ENCODE data around the gene DESI2.

DESI2 gene

DNA sequence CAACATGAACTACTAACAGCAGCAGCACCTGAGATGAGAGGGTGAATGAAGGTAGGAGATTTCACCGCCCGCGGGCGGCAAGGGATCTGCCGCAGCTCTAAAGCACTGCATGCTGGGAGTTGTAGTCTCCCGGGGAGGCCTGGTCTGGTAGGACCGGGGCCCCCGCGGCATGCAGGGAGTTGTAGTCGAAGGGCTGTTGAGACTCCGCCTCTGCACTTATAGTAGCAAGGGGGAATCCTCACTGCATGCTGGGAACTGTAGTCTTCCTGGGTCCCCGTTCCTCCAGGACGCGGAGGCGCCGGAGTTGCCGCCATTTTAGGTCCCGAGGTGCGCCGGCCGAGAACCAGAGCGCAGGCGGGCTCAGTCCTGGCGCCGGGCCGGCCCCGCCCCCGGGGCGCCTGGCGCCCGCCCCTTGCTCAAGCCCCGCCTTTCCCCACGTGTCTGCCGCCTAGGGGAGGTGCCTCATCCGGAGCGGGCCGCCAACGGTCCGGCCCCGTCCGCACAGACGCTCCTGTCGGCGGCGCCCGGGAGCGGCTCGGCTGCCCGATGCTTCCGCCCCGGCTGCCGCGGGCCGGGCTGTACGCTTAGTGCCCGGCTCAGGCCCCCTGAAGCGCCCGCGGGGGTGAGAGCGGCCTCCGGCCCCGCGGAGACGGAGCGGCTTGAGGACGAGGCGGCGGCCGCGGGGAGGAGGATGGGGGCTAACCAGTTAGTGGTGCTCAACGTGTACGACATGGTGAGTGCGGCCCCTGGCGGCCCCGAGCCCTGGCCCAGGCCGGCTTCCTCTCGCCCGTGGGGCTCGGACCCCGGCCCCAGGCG is at the start of gene DESI2:
Gene DESI2, plus strand, starts transcription at position 504 of the 816 bp plus-strand sequence. Its CDS starts 188 bp downstream, at position 692.
- DNase-seq = peak; percentile 98

DNA sequence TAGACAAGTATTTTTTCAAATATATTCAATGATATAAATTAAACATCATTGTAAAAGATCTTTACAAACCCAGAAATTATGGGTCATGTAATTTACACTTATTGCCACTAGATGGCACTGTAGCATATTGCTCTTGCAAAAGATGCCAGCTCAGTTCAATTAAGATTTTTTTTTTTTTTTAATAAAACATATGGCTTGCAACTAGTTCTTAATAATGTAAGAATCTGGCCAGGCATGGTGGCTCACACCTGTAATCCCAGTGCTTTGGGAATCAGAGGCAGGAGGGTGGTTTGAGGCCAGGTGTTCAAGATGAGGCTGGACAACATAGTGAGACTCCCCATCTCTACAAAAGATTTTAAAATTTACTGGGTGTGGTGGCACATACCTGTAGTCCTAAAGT is 49.4 kb upstream of the DESI2 start:
- no peak for DNase-seq

DNA sequence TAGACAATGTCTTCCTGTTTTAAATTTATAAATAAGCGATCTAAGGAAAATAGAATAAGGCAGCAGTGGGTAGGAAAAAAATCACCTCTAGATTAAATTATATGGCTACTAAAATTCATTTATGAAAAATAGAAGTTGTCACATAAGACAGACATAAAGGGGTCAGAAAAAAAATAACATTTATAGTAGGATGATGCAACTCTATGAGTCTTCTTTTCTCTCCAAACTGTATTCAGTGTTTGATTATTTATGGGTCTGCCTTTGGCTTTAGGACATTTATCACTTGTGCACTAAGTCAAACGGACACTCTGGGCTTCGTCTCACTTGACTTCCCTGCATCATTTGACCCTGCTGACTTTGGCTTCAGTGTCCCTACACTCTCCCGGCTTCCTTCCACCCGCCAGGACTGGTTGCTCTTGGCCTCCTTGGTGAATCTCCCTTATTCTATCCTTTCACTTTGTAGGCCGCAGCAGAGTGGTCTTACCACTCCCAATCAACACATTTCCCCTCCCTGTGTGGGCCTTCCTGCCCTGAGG is 47.0 kb upstream of the DESI2 start:
- no peak for DNase-seq

DNA sequence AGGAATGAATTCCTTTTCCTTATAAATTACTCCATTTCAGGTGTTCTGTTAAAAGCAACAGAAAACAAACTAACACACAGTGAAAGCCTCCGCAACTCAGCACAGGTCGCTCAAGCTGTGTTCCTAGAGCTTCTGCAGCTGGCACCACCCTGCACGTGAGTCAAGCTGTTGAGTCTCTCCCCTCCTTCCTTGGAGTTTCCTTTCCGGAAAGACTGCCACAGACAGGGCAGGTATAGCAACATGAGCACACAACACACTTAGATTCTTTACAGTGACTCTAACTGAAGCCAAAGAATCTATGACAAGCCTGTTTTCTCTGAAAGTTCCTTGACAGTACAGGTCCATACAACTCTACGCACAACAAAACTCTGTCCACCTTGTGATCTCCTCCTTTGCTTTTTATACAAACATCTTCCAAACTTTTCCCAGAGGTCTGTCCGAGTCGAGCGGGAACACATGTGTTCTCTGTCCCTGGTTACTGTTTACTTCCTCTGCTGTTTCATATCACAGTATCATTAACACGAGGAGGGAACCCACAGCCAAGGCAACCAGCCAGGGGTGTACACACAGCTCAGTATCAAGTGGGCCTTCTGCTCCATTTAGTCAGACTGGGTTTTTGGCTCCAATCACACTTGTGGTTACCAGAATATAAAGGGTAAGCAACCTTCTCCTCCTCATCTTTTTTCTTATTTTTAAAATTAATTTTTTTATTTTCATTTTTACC is 38.7 kb upstream of the DESI2 start:
- DNase-seq = no peak

DNA sequence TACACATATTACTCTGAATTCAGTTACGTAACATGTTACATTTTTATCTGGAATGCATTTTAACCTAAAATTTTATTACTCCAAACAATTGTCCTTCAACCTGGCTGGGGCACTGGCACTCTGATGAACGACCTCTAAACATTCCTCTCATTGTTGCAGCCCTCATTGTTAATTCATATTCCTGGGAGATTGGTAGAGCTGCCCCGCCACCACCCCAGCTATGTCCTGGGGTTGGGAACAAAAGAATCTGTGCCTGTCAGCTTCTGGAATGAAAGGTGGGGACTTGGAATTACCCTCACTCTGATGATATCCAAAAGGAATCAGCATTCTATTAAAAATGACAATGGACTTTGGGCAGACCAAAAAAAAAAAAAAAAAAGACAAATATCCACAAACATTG is 38.0 kb upstream of the DESI2 start:
- no peak for DNase-seq

DNA sequence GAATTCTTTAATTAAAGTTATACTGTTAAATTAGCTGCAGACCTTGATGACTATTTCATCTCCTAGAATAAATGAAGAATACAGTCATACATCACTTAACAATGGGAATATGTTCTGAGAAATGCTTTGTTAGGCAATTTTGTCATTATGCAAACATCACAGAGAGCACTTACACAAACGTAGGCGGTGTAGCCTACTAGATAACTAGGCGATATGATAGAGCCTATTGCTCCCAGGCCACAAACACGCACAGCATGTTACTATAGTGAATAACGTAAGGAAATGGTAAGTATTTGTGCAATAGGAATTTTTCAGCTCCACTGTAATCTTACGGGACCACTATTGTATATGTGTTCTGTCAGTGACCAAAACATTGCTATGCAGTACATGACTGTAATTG is 37.6 kb upstream of the DESI2 start:
- DNase-seq = no peak

DNA sequence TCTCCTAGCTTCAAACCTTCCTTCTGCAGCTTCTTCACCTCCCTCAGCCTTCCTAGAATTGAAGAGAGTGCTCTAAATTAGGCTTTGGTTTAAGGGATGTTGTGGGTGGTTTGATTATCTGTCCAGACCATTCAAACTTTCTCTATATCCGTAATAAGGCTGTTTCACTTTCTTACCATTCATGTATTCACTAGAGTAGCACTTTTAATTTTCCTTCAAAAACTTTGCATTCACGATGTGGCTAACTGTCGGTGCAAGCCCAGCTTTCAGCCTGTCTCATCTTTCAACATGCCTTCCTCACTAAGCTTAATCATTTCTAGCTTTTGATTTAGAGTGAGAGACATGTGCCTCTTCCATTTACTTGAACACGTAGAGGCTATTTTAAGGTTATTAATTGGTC is 26.2 kb upstream of the DESI2 start:
- DNase-seq = no peak

DNA sequence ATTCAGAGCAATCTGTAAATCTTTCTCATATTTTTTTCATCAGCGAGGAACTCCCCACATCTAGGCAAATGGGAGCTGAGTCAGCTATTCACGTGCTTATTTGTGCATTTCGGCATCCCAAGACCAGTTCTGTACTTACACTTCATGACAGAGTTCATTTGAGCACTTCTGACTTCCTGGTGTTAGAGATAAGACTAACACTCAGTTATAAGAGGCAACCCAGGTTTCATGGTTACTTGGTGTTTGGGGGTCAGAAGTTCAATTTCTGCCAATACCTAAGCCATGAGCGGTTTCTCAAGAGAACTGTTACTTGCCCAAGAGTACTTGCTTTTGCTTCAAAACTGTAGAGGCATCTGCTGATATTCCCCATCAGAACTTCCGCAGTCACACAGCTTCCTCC is 24.1 kb upstream of the DESI2 start:
- no peak for DNase-seq

DNA sequence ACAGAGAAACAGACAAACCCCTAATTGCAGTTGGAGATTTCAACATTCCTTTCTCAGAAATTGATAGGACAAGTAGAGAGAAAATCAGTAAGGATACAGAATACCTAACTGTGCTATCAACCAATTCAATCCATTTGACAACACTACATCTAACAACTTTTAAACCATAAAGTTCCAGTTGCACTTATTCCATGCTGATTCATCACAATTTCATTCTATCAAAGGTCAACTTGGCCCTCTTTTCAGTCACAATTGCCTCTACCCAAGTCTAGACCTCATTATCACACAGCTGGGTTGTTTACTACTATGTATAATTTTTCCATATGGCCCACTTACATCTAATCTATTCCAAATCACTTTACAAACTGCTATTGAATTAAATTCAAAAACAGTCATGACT is 19.8 kb upstream of the DESI2 start:
- DNase-seq = no peak

DNA sequence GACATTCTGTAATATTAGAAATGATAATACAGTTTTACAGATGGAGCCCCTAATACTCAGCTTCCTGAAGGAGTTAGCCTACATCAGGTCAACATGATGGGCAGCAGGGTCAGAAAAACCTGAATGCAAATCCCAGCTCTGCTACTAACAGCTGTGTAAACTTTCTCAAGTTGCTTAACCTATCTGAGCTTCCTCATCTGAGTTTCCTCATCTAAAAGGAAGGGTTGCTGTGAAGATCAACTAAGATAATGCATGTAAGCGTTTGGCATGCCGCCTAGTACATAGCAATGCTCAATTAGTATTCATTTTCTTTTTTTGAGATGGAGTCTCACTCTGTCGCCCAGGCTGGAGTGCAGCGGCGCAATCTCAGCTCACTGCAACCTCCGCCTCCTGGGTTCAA is 18.4 kb upstream of the DESI2 start:
- DNase-seq = no peak

DNA sequence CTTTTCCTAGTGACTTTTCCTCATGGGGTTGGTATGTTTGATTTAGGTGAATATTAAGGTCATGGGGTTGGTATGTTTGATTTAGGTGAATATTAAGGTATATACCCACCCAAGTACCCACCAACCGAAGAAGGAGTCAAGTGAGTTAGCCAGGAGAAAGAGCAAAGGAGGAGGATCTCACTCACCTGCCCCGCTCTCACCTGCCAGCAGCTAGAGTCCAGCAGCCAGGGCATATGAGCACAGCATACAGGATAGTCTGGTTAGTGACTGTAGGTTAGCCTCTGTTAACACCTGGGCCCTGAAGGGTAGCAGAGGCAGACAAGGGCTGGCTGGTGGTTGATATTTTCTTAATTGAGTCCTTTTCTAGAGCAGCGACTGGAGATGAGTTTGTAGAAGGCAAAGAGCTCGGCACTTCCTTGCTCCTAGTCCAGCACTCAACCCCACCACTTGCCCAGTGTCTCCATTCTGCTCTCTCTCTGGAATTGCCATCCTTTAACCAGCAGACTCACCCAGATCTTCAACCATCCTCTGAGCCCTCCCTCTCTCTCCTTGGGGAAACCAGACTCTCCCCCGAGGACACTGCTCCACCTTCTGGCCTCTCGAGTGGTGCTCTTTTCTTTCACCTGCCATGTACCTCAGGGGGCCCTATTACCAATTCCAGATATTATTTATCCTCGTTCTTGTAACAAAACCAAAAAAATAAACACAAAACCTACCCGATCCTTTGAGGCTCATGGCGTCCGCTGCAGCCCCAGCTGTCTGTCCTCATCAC is 16.3 kb upstream of the DESI2 start:
- no peak for DNase-seq

DNA sequence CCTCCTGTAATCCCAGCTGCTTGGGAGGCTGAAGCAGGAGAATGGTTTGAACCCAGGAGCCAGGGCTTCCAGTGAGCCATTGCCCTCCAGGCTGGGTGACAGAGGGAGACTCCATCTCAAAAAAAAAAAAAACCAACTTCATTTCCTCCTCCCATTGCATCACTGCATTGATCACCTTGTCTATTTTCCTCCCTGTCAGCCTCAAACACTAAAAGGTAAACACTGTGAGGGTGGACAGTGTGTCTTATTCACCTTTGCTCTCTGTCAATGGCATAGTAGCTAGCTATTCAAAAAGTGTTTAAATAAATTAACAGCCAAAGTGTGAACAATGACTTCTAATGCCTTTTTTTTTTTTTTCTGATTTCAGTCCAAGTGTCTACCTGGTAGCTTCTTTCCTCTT is 13.4 kb upstream of the DESI2 start:
- no peak for DNase-seq

DNA sequence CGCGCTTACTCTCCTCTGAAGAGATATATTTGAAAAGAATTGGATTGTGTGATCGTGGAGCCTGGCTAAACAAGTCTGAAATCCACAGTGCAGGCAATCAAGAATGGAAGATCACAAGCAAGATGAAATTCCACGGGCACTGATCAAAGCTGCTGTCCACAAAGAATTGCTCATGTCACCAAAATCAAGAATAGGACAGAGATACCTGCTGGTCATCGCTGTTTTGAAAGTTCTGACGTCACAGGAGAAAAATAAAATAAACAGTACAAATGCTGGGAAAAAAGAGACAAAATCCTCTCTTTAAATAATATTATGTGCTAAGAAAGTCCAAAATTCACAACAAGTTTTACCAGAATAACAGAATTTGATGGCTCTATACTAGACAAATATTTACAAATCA is 12.0 kb upstream of the DESI2 start:
- no peak for DNase-seq

DNA sequence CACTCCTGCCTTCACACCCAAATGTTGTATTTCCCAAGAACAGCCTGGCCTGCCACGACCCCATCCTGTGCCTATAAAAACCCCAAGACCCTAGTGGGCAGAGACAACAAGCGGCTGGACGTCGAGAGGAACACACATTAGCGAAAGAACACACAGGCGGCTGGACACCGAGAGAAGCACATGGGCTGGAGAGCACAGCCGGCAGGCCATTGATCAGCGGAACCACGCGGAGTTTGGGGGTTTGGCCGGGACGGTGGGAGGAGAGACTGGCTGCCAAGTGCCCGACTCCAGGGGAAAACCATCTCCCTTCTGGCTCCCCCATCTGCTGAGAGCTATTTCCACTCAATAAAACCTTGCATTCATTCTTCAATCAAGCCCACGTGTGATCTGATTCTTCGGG is 10.4 kb upstream of the DESI2 start:
- DNase-seq = no peak

DNA sequence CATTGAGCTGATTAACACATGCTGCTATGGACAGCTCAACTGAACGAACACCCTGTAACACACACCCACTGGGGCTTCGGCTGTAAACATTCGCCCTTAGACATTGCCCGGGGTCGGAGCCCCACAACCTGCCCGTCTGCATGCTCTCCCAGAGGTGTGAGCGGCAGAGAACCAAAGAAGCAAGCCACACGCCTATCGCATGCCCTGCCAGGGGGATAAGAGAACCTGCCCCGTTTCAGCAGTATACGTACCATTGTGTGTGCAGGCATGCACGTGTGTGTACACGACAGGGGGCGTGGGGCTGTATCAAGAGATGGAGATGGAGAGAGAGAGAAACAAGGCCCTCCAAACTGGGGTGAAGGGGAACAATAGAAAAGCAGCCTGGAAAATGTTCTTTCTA is 9.9 kb upstream of the DESI2 start:
- DNase-seq = no peak

DNA sequence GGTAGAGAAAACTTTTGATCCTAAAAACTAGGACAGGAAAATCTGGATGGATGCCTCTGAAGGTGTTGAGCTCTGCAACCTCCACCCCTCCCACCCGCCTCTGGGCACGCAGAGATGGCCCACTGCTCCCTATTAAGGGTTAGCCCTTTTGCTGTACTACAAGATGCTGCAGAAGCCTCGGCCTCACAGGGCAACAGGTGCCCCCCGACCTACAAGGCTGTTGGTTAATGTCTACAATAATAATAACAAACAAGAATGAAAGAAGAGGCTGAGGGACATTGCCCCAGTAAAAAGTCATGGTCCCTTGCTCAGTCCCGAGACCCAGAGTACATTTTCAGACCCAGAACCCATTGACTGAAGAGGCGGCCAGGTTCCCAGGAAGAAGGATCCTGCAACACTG is 7.5 kb upstream of the DESI2 start:
- no peak for DNase-seq

DNA sequence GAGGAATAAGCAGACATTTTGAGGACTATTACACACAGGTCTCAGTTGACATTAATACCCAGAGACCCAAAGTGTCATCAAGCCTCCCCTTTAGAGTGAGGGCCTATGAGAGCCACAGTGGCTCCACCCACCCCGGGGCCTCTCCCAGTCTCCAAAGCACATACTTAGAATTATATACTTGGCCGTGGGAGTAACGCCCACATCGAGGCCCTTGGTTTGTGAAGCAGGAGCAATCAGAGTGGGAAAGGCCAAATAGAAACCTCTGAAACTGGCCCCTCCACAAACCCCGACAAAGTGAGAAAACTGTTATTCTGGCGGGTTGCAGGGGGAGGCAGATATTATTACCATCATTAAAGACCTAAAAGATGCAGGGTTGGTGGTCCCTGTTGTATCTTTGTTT is 7.0 kb upstream of the DESI2 start:
- DNase-seq = no peak

DNA sequence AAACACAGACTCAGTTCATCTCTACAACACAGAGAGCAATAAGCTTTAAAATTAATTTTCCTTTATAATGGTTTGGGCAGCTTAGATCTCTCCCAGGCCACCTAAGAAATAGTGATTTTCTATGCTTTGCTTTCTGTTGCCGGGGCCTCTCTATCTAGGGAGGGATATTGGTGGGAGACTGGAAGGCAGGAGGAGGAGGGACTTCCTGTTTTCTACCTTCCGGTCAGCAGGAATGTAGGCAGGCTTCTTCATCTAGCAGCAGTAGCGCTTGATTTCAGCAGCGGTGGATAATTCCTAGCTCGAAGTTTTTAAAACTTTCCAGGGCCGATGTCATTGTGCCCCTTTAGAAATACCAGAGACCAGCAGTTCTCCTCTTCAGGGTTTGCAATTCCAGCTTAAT is 5.1 kb upstream of the DESI2 start:
- DNase-seq = no peak

DNA sequence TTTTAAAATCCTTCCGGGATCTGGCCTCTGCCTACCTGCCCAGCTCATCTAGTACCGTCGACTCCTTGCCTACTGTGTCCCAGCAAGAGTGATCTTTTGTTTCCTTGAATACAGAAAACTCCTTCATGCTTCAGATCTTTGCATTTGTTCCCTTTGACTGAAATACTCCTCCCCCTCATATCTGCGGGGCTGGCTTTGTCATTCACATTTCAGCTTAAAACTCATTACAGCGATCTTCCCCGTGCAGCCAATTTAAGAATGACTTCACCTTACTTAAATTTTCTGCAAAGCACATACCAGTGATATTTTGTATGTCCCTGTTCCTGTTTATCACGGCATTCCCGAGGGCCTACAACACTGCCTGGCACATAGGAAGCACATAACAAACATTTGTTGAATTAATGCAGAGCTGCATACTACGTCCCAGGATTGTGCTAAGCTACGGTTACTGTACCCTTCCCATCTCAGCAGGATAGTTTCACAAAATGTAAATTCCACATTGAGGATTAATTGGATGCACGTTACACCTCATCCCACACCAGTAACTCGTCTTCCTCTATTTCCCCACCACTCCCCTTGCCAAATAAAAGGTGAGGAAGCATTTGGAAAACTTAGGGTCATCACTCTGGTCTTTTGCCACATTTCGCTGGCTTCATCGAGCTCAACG is 837 bp upstream of the DESI2 start:
- no peak for DNase-seq

DNA sequence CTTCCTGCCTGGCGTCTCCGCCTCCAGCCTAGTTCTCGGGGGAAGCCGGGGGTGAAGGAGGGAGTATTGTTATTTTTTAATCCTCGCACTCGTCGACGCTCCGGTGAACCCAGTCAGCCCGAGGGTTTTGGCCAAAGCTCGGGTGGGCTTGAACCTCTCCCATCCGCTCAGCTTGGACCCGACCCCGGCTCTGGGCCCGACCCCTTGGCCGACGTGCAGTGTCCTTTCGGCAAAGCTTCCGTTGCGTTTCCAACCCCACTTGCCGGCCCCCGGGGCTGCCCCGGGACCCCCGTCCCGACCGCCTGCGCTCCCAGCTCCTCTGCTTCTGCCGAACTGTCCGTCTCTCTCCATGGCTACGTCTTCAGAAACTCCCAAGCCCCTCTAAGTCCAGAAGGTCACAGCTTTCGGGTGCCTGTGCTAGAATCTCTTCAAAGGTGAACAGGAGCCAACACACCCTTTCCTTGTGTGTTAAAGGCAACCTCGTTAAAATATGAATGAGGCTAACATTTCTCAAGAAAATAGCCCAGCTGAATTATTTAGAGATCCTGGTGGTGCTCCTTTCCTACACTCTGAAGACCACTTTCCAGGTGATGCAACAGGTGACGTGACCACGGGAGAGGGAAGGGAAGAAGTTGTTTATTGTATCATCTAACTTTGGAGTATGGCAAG is 647 bp downstream of the DESI2 start:
- peak in 1 of 2 experiments; percentile 5 for DNase-seq

DNA sequence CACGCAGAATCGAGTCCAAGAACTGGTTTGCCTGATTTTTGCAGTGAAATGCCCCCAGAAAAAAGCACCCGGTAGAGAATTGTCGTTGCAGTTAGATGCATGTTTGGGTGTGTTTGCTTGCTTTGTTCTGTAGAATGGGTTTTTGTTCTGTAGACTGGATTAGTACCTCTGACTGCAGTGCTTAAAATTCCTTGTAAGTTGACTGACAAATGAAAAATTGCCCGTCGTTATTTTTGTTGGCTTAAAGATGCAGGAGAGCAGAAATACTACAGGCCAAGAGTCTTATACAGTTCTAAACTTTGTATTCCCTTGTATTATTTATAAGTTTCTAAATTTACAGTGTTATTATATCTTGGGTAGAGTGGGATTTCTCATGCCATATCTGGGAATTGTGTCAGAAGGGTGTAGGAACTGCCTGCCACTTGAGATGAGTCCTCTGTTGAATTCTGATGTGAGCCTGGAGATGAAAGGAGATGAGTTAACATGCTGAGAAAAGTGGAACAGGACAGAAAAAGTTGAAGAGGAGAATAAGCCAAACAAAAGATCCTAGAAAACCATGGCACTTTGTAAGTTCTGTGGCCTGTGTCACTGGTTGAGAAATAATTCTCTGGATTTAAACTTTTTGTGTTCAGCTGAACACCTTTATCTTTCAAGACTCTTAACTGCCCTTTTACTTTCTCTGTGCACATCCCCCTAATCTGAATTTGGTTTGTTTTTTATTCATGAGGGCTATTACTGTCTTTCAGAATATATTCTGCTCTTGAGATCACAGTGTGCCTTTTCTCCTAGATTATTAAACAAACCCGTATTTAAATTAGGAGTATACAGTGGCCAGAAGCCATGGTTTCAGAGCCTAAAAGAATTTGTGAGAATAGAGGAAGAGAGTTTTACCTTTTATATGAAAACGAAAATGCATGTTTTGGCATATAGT is 1.4 kb downstream of the DESI2 start:
- no peak for DNase-seq
